CD8-positive, alpha-beta memory T cell (primary cell): ENCODE data around the gene SLC6A6. TPM values are rescaled to one million over a fixed set of nuclear protein-coding genes. Genes with fewer than 3 reads are reported as not detected.

Source experiments
- CTCF ChIA-PET: fragments of 350-600 bp; sonication (Branson Sonifier 250); formaldehyde crosslinking; loops from one replicate; lab custom pipeline; 2021; ENCODE audit warnings: antibody characterized with exemption; lab: Charles Lee
- POLR2A ChIA-PET: fragments of 350-600 bp; sonication (Branson Sonifier 250); formaldehyde crosslinking; loops from one replicate; lab custom pipeline; 2021; ENCODE audit warnings: antibody characterized with exemption; lab: Charles Lee
- DNase-seq, 5 donors: peaks; one replicate each; pipeline versions ENCODE4 v3.0.0 to v3.0.0-alpha.2; 2020 to 2022; ENCODE audit warnings: mixed read lengths in 1 of 5
- H3K27ac ChIP-seq: one replicate; pipeline ENCODE4 v1.7.0; 2013; ENCODE audit warnings: low read depth, mild to moderate bottlenecking, low read length, moderate library complexity
- H3K27me3 ChIP-seq: 2 replicates; pipeline ENCODE4 v1.7.0; 2013; ENCODE audit warnings: low read length, mild to moderate bottlenecking; ENCODE audit not compliant: insufficient read depth, poor library complexity, severe bottlenecking
- H3K36me3 ChIP-seq: 2 replicates; pipeline ENCODE4 v1.7.0; 2013; ENCODE audit warnings: mild to moderate bottlenecking, low read length, moderate library complexity; ENCODE audit not compliant: insufficient read depth
- H3K4me1 ChIP-seq: 2 replicates; pipeline ENCODE4 v1.7.0; 2013; ENCODE audit warnings: mild to moderate bottlenecking, low read length, moderate library complexity; ENCODE audit not compliant: insufficient read depth
- H3K4me3 ChIP-seq: 2 replicates; pipeline ENCODE4 v1.7.0; 2013; ENCODE audit warnings: mild to moderate bottlenecking, low read length
- H3K9me3 ChIP-seq: 2 replicates; pipeline ENCODE4 v1.7.0; 2013; ENCODE audit warnings: mild to moderate bottlenecking, low read length
- H3K27ac Mint-ChIP-seq, 8 donors: one replicate each; pipeline ENCODE4 v1.8.0; 2020 to 2021; ENCODE audit warnings: mixed read lengths in 8 of 8, mild to moderate bottlenecking in 6 of 8, inconsistent platforms in 3 of 8, moderate library complexity in 3 of 8
- H3K27me3 Mint-ChIP-seq, 2 donors: one replicate each; pipeline ENCODE4 v1.8.0; 2020 to 2021; ENCODE audit warnings: mixed read lengths in 2 of 2, mild to moderate bottlenecking in 1 of 2, moderate library complexity in 1 of 2
- H3K36me3 Mint-ChIP-seq, 3 donors: one replicate each; pipeline ENCODE4 v1.8.0; 2020 to 2021; ENCODE audit warnings: mixed read lengths in 3 of 3, inconsistent platforms in 1 of 3, mild to moderate bottlenecking in 1 of 3
- H3K4me1 Mint-ChIP-seq, 3 donors: one replicate each; pipeline ENCODE4 v1.8.0; 2020 to 2021; ENCODE audit warnings: mixed read lengths in 3 of 3, inconsistent platforms in 1 of 3, mild to moderate bottlenecking in 1 of 3
- H3K4me3 Mint-ChIP-seq, 7 donors: one replicate each; pipeline ENCODE4 v1.8.0; 2020 to 2021; ENCODE audit warnings: mixed read lengths in 7 of 7, mild to moderate bottlenecking in 6 of 7, moderate library complexity in 4 of 7, inconsistent platforms in 2 of 7
- H3K9me3 Mint-ChIP-seq, 5 donors: one replicate each; pipeline ENCODE4 v1.8.0; 2020 to 2022; ENCODE audit warnings: mixed read lengths in 5 of 5, mild to moderate bottlenecking in 3 of 5, moderate library complexity in 2 of 5, inconsistent platforms in 1 of 5
- polyA plus RNA-seq: library from polyadenylated mRNA; unstranded; fragments of 300-500 nt; fragmentation: Illumina TruSeq; gene quantifications from one replicate; pipeline ENCODE4 v1.2.3, GENCODE V29; 2021
- total RNA-seq, 2 experiments: library from RNA; stranded (reverse); gene quantifications; one replicate each; pipeline ENCODE4 v1.2.3, GENCODE V29; 2021

SLC6A6 gene
- total and polyA plus RNA-seq, 3 experiments from 2014 or later: 6.6 to 44.6 (median 44.5) TPM

DNA sequence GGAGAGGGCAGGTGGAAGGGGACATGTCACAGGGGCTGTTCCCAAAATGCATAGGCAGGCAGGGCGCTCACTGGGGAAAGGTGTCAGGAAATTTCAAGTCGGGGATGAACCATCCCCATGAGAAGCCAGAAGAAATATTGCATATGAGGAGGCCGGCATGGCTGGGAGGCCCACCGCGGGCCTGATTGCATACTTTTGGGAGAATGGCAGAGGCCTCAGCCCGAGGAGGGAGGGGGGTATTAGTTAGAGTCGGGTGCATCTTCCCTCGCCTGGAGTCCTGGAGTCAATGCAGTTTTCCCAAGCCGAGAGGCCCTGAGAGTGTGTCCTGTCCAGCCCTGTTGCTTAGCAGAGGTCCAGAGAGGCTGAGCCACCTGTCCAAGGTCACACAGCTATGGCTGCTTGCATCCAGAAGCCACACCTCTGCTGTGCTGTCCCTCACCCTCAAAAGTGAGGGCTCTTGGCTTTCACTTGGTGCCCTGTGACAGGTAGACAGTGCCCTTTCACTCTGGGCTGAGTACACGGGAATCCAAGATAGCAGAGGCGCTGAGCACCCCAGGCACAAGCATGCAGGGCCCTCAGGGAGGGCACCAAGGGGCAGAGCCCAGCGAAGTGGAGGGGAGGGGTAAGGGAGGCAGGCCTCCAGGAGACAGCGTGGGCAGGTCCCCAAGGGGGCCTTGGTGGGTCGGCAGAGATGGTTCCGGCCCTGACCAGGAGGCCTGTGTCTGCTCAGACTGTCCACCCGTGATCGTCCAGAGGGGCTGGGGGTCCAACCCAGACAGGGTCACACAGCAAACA lies 89.2 kb downstream of the SLC6A6 start:
- no peak for DNase-seq
- no peaks in the 10 kb centered on the region for H3K27me3 ChIP-seq
- no peaks in the 10 kb centered on the region for H3K4me1 Mint-ChIP-seq
- peaks cover 0 to 5% of the 10 kb centered on the region in 2 donors for H3K27me3 Mint-ChIP-seq
- no peak overlapping the region for H3K27ac ChIP-seq
- POLR2A ChIA-PET: no interaction called here
- no peak overlapping the region for H3K4me3 ChIP-seq
- peaks cover 5 to 40% (median 10%) of the 10 kb centered on the region in 3 donors for H3K36me3 Mint-ChIP-seq
- H3K9me3 ChIP-seq: no peaks in the 10 kb centered on the region
- H3K27ac Mint-ChIP-seq: peak overlapping the region in 1 of 8 donors; percentile 73
- H3K36me3 ChIP-seq: no peaks in the 10 kb centered on the region
- CTCF ChIA-PET: no interaction called here
- no peak overlapping the region for H3K4me3 Mint-ChIP-seq
- H3K4me1 ChIP-seq: no peaks in the 10 kb centered on the region
- H3K9me3 Mint-ChIP-seq: no peaks in the 10 kb centered on the region

DNA sequence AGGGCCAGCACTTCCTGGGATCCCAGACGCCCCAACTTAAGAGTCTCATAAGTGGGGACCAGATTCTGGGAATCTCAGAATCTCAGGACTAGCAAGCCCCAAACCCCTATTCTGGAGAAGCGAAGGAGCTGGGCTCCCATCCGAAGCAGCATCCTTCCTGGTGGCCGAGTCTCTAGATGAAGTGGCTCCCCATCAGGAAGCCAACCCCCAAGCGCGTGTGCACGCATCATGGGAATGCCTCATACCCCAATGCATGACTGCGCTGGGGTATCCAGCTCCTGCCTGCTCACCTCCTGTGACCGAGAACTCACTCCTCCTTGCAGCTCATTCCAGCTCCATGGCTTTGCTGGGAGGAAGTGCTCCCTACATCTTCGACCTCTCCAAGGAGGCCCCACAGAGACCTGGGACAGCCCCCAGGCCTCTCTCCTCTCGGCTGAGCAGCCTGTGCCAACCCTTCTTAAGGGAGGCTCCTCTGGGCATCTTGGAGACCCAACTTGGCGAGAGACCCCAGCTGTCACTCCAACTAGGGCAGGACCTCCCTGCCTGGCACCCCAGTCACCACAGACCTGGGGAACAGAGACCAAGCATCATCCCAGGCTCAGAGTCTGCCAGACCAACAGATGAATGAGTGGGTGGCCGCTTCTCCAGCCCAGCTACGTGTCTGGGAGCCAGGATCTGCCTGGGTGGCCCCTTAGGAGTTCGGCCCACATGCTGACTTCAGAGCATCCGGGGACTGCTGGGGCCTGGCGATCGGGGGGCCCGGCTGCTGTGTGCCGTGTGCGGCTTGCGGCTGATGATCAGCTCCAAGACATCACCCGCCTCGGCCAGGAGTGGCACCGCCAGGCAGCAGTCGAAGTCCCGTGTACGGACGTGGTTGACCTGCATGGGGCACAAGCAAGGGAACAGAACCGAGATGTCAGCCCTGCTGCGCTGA lies 90.8 kb downstream of the SLC6A6 start:
- H3K27ac Mint-ChIP-seq: peak overlapping the region in 1 of 8 donors; percentile 16
- H3K36me3 ChIP-seq: no peaks in the 10 kb centered on the region
- H3K4me1 Mint-ChIP-seq: no peaks in the 10 kb centered on the region
- no peaks in the 10 kb centered on the region for H3K9me3 ChIP-seq
- H3K4me3 Mint-ChIP-seq: no peak overlapping the region
- ChIA-PET CTCF (interaction anchor here (1.5 kb wide), 1 partner anchor 290 kb away, joined by 4 read pairs; no protein-coding TSS in a partner anchor), POLR2A (no interaction called here)
- H3K27me3 ChIP-seq: no peaks in the 10 kb centered on the region
- peaks cover 0 to 24% (median 6%) of the 10 kb centered on the region in 3 donors for H3K36me3 Mint-ChIP-seq
- peaks cover 4 to 6% of the 10 kb centered on the region in 2 donors for H3K27me3 Mint-ChIP-seq
- DNase-seq: no peak
- H3K4me3 ChIP-seq: no peak overlapping the region
- no peak overlapping the region for H3K27ac ChIP-seq
- H3K9me3 Mint-ChIP-seq: no peaks in the 10 kb centered on the region
- H3K4me1 ChIP-seq: no peaks in the 10 kb centered on the region

DNA sequence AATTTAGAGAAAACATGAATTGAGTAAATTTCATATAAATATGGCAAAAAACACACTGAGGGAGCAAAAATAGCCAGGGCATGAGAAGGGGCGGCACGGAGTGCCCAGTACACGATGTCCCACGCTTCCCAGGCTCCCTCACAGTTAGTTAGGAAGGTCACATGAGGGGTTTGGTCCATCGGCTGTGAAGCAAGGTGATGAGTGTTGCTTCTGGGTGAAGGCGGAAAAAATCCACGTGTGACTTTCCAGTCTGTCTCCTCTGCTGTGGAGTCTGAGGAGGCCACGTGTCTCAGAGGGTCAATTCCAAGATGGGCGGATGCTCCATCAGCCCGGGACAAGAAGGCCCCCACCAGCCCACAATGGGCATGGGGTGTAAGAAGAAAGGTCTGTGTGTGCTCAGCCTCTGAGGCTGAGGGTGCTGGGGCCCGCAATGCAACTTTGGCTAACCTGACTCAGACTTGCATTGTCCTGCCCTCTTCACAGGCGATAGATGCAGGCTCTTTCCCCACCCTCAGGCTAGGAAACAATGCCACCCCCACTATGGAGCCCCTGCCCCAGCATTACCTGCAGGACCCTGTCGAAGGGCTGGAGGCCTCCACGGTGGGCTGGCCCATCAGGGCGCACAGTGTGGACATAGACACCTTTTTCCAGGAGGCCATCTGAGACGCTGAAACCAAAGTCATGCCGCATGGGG lies 92.0 kb downstream of the SLC6A6 start:
- Mint-ChIP-seq H3K9me3 (no peaks in the 10 kb centered on the region), H3K4me3 (no peak overlapping the region), H3K4me1 (no peaks in the 10 kb centered on the region), H3K36me3 (peaks cover 0 to 14% (median 4%) of the 10 kb centered on the region in 3 donors), H3K27ac (peak overlapping the region in 1 of 8 donors; percentile 14), H3K27me3 (peaks cover 4 to 6% of the 10 kb centered on the region in 2 donors)
- Histone ChIP-seq H3K36me3 (no peaks in the 10 kb centered on the region), H3K4me1 (no peaks in the 10 kb centered on the region), H3K4me3 (no peak overlapping the region), H3K27me3 (no peaks in the 10 kb centered on the region), H3K27ac (no peak overlapping the region), H3K9me3 (no peaks in the 10 kb centered on the region)
- CTCF ChIA-PET: no interaction called here
- no peak for DNase-seq
- POLR2A ChIA-PET: no interaction called here

GRCh38 chr3:14494973-14495300 lies 92.5 kb downstream of the SLC6A6 start:
- H3K9me3 ChIP-seq: no peaks in the 10 kb centered on the region
- H3K36me3 ChIP-seq: no peaks in the 10 kb centered on the region
- Mint-ChIP-seq H3K27ac (peak overlapping the region in 1 of 8 donors; percentile 14), H3K36me3 (peaks cover 0 to 9% (median 4%) of the 10 kb centered on the region in 3 donors), H3K4me1 (no peaks in the 10 kb centered on the region), H3K27me3 (peaks cover 4 to 6% of the 10 kb centered on the region in 2 donors), H3K4me3 (no peak overlapping the region), H3K9me3 (peaks cover 0 to under 1% (median 0%) of the 10 kb centered on the region in 5 donors)
- no peak for DNase-seq
- H3K4me1 ChIP-seq: no peaks in the 10 kb centered on the region
- no peak overlapping the region for H3K27ac ChIP-seq
- no peaks in the 10 kb centered on the region for H3K27me3 ChIP-seq
- CTCF ChIA-PET: no interaction called here
- POLR2A ChIA-PET: no interaction called here
- H3K4me3 ChIP-seq: no peak overlapping the region

GRCh38 chr3:14496351-14496750 lies 93.9 kb downstream of the SLC6A6 start:
- no peak for DNase-seq
- no peaks in the 10 kb centered on the region for H3K36me3 ChIP-seq
- no peak overlapping the region for H3K4me3 ChIP-seq
- Mint-ChIP-seq H3K9me3 (peaks cover under 1 to 6% (median 3%) of the 10 kb centered on the region in 5 donors), H3K4me3 (no peak overlapping the region), H3K4me1 (no peaks in the 10 kb centered on the region), H3K27ac (no peak overlapping the region), H3K27me3 (peaks cover 4 to 5% of the 10 kb centered on the region in 2 donors), H3K36me3 (no peaks in the 10 kb centered on the region)
- ChIA-PET CTCF (no interaction called here), POLR2A (no interaction called here)
- H3K27me3 ChIP-seq: no peaks in the 10 kb centered on the region
- no peaks in the 10 kb centered on the region for H3K4me1 ChIP-seq
- no peaks in the 10 kb centered on the region for H3K9me3 ChIP-seq
- H3K27ac ChIP-seq: no peak overlapping the region

DNA sequence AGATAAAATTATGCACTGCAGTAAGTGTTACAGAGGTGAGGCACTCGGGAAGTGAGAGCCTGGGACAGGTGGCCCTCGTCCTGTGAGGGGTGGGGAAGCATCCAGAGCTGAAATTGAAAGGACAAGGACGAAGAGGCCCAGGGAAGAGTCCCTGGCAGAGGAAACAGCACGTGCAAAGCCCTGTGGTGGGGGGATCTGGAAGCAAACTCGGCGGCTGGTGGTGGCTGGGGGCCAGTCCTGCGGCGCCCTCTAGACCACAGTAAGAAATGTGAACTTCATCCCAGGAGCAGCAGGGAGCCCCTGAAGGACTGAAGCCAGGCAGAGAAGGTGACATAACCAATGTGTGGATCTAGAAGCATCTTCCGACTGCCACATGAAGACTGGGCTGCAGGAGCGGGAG lies 94.9 kb downstream of the SLC6A6 start:
- POLR2A ChIA-PET: no interaction called here
- Histone ChIP-seq H3K27me3 (no peaks in the 10 kb centered on the region), H3K9me3 (no peaks in the 10 kb centered on the region), H3K4me3 (no peak overlapping the region), H3K27ac (no peak overlapping the region), H3K4me1 (no peaks in the 10 kb centered on the region), H3K36me3 (no peaks in the 10 kb centered on the region)
- CTCF ChIA-PET: no interaction called here
- Mint-ChIP-seq H3K4me1 (no peaks in the 10 kb centered on the region), H3K9me3 (peaks cover 6 to 14% (median 9%) of the 10 kb centered on the region in 5 donors), H3K4me3 (no peak overlapping the region), H3K27me3 (peaks cover 4 to 5% of the 10 kb centered on the region in 2 donors), H3K36me3 (peaks cover 0 to 4% (median 0%) of the 10 kb centered on the region in 3 donors), H3K27ac (no peak overlapping the region)
- DNase-seq: no peak

GRCh38 chr3:14502472-14502871 lies 100.1 kb downstream of the SLC6A6 start:
- peaks cover 3 to 11% of the 10 kb centered on the region in 2 donors for H3K27me3 Mint-ChIP-seq
- ChIA-PET POLR2A (no interaction called here), CTCF (no interaction called here)
- no peak overlapping the region for H3K4me3 Mint-ChIP-seq
- H3K4me1 Mint-ChIP-seq: no peaks in the 10 kb centered on the region
- Histone ChIP-seq H3K4me1 (no peaks in the 10 kb centered on the region), H3K27ac (no peak overlapping the region), H3K27me3 (no peaks in the 10 kb centered on the region), H3K4me3 (no peak overlapping the region), H3K36me3 (no peaks in the 10 kb centered on the region), H3K9me3 (no peaks in the 10 kb centered on the region)
- H3K9me3 Mint-ChIP-seq: peaks cover 15 to 22% (median 20%) of the 10 kb centered on the region in 5 donors
- H3K27ac Mint-ChIP-seq: no peak overlapping the region
- DNase-seq: no peak
- peaks cover 0 to 10% (median 0%) of the 10 kb centered on the region in 3 donors for H3K36me3 Mint-ChIP-seq
